K562 (cell line): ENCODE measurements around the gene CREB5.

Experiments used
- CC2D1A ChIP-seq: fragments of 450-650 bp; IDR thresholded peaks from 2 replicates; pipeline ENCODE4 v1.6.1; 2017; ENCODE audit warnings: mild to moderate bottlenecking
- MAZ ChIP-seq, 2 experiments: fragments of 450-650 bp in 1 of 2; sonication (generic) in 1 of 2; formaldehyde crosslinking; IDR thresholded peaks in 1 of 2; conservative IDR thresholded peaks in 1 of 2; 2 replicates each; pipeline versions ENCODE4 v1.4.0 to v1.5.0; 2020; ENCODE audit warnings: mild to moderate bottlenecking in 1 of 2, missing genetic modification reagents in 1 of 2
- NEUROD1 ChIP-seq: fragments of 150-350 bp; IDR thresholded peaks from 2 replicates; pipeline ENCODE4 v1.6.1; 2014; ENCODE audit warnings: borderline replicate concordance, low read length, low read depth; ENCODE audit not compliant: partially characterized antibody
- POLR2A ChIP-seq: fragments of 450-650 bp; conservative IDR thresholded peaks from 2 replicates; pipeline ENCODE4 v1.6.1; 2016
- POLR2AphosphoS5 ChIP-seq: IDR thresholded peaks from 2 replicates; pipeline ENCODE4 v1.6.1; 2011; ENCODE audit warnings: mild to moderate bottlenecking, low read depth, low read length, moderate library complexity; ENCODE audit not compliant: control insufficient read depth, insufficient read depth
- SP1 ChIP-seq: sonication (generic); formaldehyde crosslinking; IDR thresholded peaks from 2 replicates; pipeline ENCODE4 v1.8.1; 2022; ENCODE audit warnings: mild to moderate bottlenecking, missing genetic modification reagents
- SRF ChIP-seq, 2 experiments: fragments of 250-450, 450-650 bp in 1 of 2; sonication (Bioruptor Pico) in 1 of 2; sonication (generic) in 1 of 2; formaldehyde crosslinking; IDR thresholded peaks; 2 replicates each; pipeline versions ENCODE4 v1.5.0 to v1.5.1; 2020 to 2022; ENCODE audit warnings: mild to moderate bottlenecking in 1 of 2, missing genetic modification reagents in 1 of 2
- ZFX ChIP-seq: sonication (generic); formaldehyde crosslinking; IDR thresholded peaks from 2 replicates; pipeline ENCODE4 v1.8.0; 2022; ENCODE audit warnings: mild to moderate bottlenecking, missing genetic modification reagents, moderate library complexity
- ZNF224 ChIP-seq: sonication (generic); formaldehyde crosslinking; IDR thresholded peaks from 2 replicates; pipeline ENCODE4 v1.8.0; 2022; ENCODE audit warnings: mild to moderate bottlenecking, missing genetic modification reagents
- ZNF354B ChIP-seq: fragments of 250-450 bp; sonication (Bioruptor Pico); IDR thresholded peaks from 2 replicates; pipeline ENCODE4 v1.4.0; 2020
- TF ChIP-seq, protein P1 (sequence below): sonication (generic); formaldehyde crosslinking; IDR thresholded peaks from 2 replicates; pipeline ENCODE4 v1.8.1; 2023; ENCODE audit warnings: mild to moderate bottlenecking, missing genetic modification reagents
- TF ChIP-seq, protein P2 (sequence below): fragments of 200-800 bp; sonication (Bioruptor generic); IDR thresholded peaks from 2 replicates; pipeline ENCODE4 v1.6.1; 2017; ENCODE audit warnings: missing genetic modification characterization, missing compliant biosample characterization

DNA sequence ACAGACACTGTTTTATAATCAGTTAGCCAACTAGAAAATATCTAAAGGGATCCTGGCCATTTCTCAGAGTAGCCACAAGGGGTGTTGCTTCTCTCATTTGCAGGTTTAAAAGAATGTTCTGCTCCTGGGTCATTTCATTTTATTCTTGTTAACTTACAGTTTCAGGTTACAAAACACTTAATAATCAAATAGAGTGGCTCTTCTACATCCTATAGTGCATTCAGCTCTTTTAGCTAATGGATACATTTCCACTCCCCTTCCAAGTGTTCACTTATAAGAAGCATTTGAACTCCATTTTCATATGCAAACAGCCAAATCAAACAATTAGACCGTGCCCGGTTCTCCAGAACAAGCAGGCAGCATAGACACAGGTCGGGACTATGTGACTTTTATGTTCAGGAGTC, 428.3 kb downstream of the CREB5 start:
- no peak for TF ChIP-seq NEUROD1
- no peak for TF ChIP-seq ZNF224
- TF ChIP-seq ZNF354B (CRISPR knock-in tag): no peak
- TF ChIP-seq SRF (CRISPR knock-in tag; IDR thresholded peaks at IDR 0.05): no peak
- no peak for TF ChIP-seq MAZ (CRISPR knock-in tag; conservative IDR thresholded peaks at IDR 0.05 in 1 of 2, IDR thresholded peaks at IDR 0.05 in 1 of 2)
- no peak for TF ChIP-seq POLR2AphosphoS5
- no peak for TF ChIP-seq SP1
- TF ChIP-seq ZFX: no peak
- TF ChIP-seq, protein P1, sequence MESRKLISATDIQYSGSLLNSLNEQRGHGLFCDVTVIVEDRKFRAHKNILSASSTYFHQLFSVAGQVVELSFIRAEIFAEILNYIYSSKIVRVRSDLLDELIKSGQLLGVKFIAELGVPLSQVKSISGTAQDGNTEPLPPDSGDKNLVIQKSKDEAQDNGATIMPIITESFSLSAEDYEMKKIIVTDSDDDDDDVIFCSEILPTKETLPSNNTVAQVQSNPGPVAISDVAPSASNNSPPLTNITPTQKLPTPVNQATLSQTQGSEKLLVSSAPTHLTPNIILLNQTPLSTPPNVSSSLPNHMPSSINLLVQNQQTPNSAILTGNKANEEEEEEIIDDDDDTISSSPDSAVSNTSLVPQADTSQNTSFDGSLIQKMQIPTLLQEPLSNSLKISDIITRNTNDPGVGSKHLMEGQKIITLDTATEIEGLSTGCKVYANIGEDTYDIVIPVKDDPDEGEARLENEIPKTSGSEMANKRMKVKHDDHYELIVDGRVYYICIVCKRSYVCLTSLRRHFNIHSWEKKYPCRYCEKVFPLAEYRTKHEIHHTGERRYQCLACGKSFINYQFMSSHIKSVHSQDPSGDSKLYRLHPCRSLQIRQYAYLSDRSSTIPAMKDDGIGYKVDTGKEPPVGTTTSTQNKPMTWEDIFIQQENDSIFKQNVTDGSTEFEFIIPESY: no peak
- no peak for TF ChIP-seq CC2D1A
- TF ChIP-seq POLR2A: no peak
- TF ChIP-seq, protein P2, sequence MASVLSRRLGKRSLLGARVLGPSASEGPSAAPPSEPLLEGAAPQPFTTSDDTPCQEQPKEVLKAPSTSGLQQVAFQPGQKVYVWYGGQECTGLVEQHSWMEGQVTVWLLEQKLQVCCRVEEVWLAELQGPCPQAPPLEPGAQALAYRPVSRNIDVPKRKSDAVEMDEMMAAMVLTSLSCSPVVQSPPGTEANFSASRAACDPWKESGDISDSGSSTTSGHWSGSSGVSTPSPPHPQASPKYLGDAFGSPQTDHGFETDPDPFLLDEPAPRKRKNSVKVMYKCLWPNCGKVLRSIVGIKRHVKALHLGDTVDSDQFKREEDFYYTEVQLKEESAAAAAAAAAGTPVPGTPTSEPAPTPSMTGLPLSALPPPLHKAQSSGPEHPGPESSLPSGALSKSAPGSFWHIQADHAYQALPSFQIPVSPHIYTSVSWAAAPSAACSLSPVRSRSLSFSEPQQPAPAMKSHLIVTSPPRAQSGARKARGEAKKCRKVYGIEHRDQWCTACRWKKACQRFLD: no peak
